Nephron progenitor cell (in vitro differentiated cells): ENCODE results near the gene CRIP2.

ENCODE experiments used
- DNase-seq: peaks from one replicate; pipeline ENCODE4 v3.0.0; 2021
- H3K27ac Mint-ChIP-seq: 2 replicates; pipeline ENCODE4 v1.8.0; 2021; ENCODE audit warnings: mild to moderate bottlenecking, moderate library complexity, mixed read lengths
- H3K27me3 Mint-ChIP-seq: 2 replicates; pipeline ENCODE4 v1.8.0; 2021; ENCODE audit warnings: mild to moderate bottlenecking, low read depth, mixed read lengths; ENCODE audit not compliant: poor library complexity
- H3K36me3 Mint-ChIP-seq: 2 replicates; pipeline ENCODE4 v1.8.0; 2021; ENCODE audit warnings: low read depth, mixed read lengths
- H3K4me1 Mint-ChIP-seq: 2 replicates; pipeline ENCODE4 v1.8.0; 2021; ENCODE audit warnings: mixed read lengths
- H3K4me3 Mint-ChIP-seq: 2 replicates; pipeline ENCODE4 v1.8.0; 2021; ENCODE audit warnings: mild to moderate bottlenecking, moderate library complexity, mixed read lengths
- H3K9me3 Mint-ChIP-seq: 2 replicates; pipeline ENCODE4 v1.8.0; 2021; ENCODE audit warnings: mild to moderate bottlenecking, moderate library complexity, mixed read lengths
- CTCF ChIP-seq: fragments of 200-600 bp; sonication (generic); IDR thresholded peaks from 2 replicates; pipeline ENCODE4 v1.5.0; 2021; ENCODE audit warnings: antibody characterized with exemption

Gene CRIP2

GRCh38 chr14:105483300-105484068, 8.9 kb downstream of the CRIP2 start:
- no peak for DNase-seq
- no peak for TF ChIP-seq CTCF
- Mint-ChIP-seq H3K27me3 (peaks cover 85% of the 10 kb centered on the region), H3K36me3 (no peaks in the 10 kb centered on the region), H3K4me1 (peaks cover 35% of the 10 kb centered on the region), H3K27ac (no peak overlapping the region), H3K9me3 (no peaks in the 10 kb centered on the region), H3K4me3 (no peak overlapping the region)

- Mint-ChIP-seq H3K27ac (peak overlapping the region; percentile 17), H3K4me3 (no peak overlapping the region), H3K36me3 (no peaks in the 10 kb centered on the region), H3K9me3 (no peaks in the 10 kb centered on the region), H3K4me1 (peaks cover 38% of the 10 kb centered on the region), H3K27me3 (peaks cover 82% of the 10 kb centered on the region)
- DNase-seq = no peak
- TF ChIP-seq CTCF = no peak
Observed at GRCh38 chr14:105484069-105484996, 9.7 kb downstream of the CRIP2 start.

- Mint-ChIP-seq H3K4me1 (peaks cover 38% of the 10 kb centered on the region), H3K9me3 (no peaks in the 10 kb centered on the region), H3K36me3 (no peaks in the 10 kb centered on the region), H3K4me3 (no peak overlapping the region), H3K27me3 (peaks cover 78% of the 10 kb centered on the region), H3K27ac (no peak overlapping the region)
- no peak for TF ChIP-seq CTCF
- DNase-seq = no peak
Observed at GRCh38 chr14:105484997-105485393, 10.4 kb downstream of the CRIP2 start.

- peaks cover 34% of the 10 kb centered on the region for H3K4me1 Mint-ChIP-seq
- no peaks in the 10 kb centered on the region for H3K9me3 Mint-ChIP-seq
- no peaks in the 10 kb centered on the region for H3K36me3 Mint-ChIP-seq
- peak overlapping the region; percentile 68 for H3K4me3 Mint-ChIP-seq
- peak; percentile 62 for TF ChIP-seq CTCF
- DNase-seq = peak; percentile 76
- H3K27ac Mint-ChIP-seq = no peak overlapping the region
- H3K27me3 Mint-ChIP-seq = peaks cover 71% of the 10 kb centered on the region
Observed at GRCh38 chr14:105485739-105486162, 11.1 kb downstream of the CRIP2 start.

GRCh38 chr14:105486163-105486973, 11.7 kb downstream of the CRIP2 start, which contains the start of gene CRIP1:
Gene CRIP1 (plus strand): TSS chr14:105486886. CDS start chr14:105487260, 374 bp downstream.
- H3K27me3 Mint-ChIP-seq = peaks cover 68% of the 10 kb centered on the region
- DNase-seq = no peak
- H3K27ac Mint-ChIP-seq = no peak within 1 kb of the TSS
- no peak for TF ChIP-seq CTCF
- H3K9me3 Mint-ChIP-seq = no peaks in the 10 kb centered on the region
- H3K4me3 Mint-ChIP-seq = peak within 1 kb of the TSS; percentile 68
- H3K36me3 Mint-ChIP-seq = no peaks in the 10 kb centered on the region
- H3K4me1 Mint-ChIP-seq = peaks cover 29% of the 10 kb centered on the region
